Fibroblast of mammary gland (primary cell): Measurements from ENCODE around the gene GPR18.

Experiments used
- DNase-seq: peaks from one replicate; pipeline ENCODE4 v3.0.0-alpha.2; 2010; ENCODE audit warnings: low read depth
- H3K4me3 ChIP-seq: 2 replicates; pipeline ENCODE4 v1.5.1; 2011; ENCODE audit warnings: low read depth, mild to moderate bottlenecking, low read length, moderate library complexity; ENCODE audit not compliant: control insufficient read depth
- CTCF ChIP-seq: conservative IDR thresholded peaks from 2 replicates; pipeline ENCODE4 v1.5.1; 2011; ENCODE audit warnings: low read depth, low read length, inconsistent platforms; ENCODE audit not compliant: control insufficient read depth, insufficient read depth

Gene GPR18

GRCh38 chr13:99294198-99294597 is 36.0 kb upstream of the GPR18 start:
- TF ChIP-seq CTCF = no peak
- H3K4me3 ChIP-seq = no peak overlapping the region
- no peak for DNase-seq

GRCh38 chr13:99293178-99293577 is 35.0 kb upstream of the GPR18 start:
- no peak for TF ChIP-seq CTCF
- H3K4me3 ChIP-seq = no peak overlapping the region
- DNase-seq = no peak

GRCh38 chr13:99290894-99291293 is 32.7 kb upstream of the GPR18 start:
- no peak overlapping the region for H3K4me3 ChIP-seq
- no peak for TF ChIP-seq CTCF
- DNase-seq = no peak

- no peak for DNase-seq
- no peak overlapping the region for H3K4me3 ChIP-seq
- TF ChIP-seq CTCF = no peak
These were observed 31.6 kb upstream of the GPR18 start for GRCh38 chr13:99289674-99290337.

GRCh38 chr13:99289271-99289670 is 31.1 kb upstream of the GPR18 start:
- TF ChIP-seq CTCF = no peak
- DNase-seq = no peak
- H3K4me3 ChIP-seq = no peak overlapping the region

- no peak for TF ChIP-seq CTCF
- DNase-seq = no peak
These were observed 29.9 kb upstream of the GPR18 start for GRCh38 chr13:99288089-99288488.

GRCh38 chr13:99287551-99287950 is 29.4 kb upstream of the GPR18 start:
- no peak for DNase-seq
- TF ChIP-seq CTCF = no peak
- no peak overlapping the region for H3K4me3 ChIP-seq

More at GRCh38 chr13:99288089-99288488, 29.9 kb upstream of the GPR18 start:
- no peak overlapping the region for H3K4me3 ChIP-seq
